RWPE2 (cell line): ENCODE measurements around the gene GLT8D2.

Experiments used
- ATAC-seq: fragments of 200-7000 bp; cut with Tn5 transposase; 3 replicates; pipeline ENCODE4 v1.9.1; 2021; ENCODE audit warnings: low read depth
- DNase-seq: peaks from one replicate; pipeline ENCODE4 v3.0.0-alpha.2; 2020; ENCODE audit warnings: low spot score
- H3K27ac ChIP-seq: fragments of 450-650 bp; 2 replicates; pipeline ENCODE4 v1.5.1; 2017; ENCODE audit warnings: mild to moderate bottlenecking; ENCODE audit not compliant: poor library complexity, severe bottlenecking
- H3K27me3 ChIP-seq: fragments of 250-450 bp; sonication (Bioruptor Pico); 2 replicates; pipeline ENCODE4 v1.5.1; 2021; ENCODE audit warnings: mild to moderate bottlenecking, moderate library complexity; ENCODE audit not compliant: insufficient read depth, poor library complexity, severe bottlenecking
- H3K36me3 ChIP-seq: fragments of 250-450 bp; sonication (Bioruptor Pico); 2 replicates; pipeline ENCODE4 v1.5.1; 2020; ENCODE audit warnings: low read depth, mild to moderate bottlenecking, moderate library complexity
- H3K4me1 ChIP-seq: fragments of 250-450 bp; sonication (Bioruptor Pico); 2 replicates; pipeline ENCODE4 v1.5.1; 2021; ENCODE audit warnings: mild to moderate bottlenecking, moderate library complexity; ENCODE audit not compliant: insufficient read depth, poor library complexity, severe bottlenecking
- H3K4me3 ChIP-seq: fragments of 250-450 bp; sonication (Bioruptor Pico); 2 replicates; pipeline ENCODE4 v1.5.1; 2021; ENCODE audit warnings: mild to moderate bottlenecking, moderate library complexity; ENCODE audit not compliant: severe bottlenecking
- H3K9me3 ChIP-seq: fragments of 250-450 bp; sonication (Bioruptor Pico); 2 replicates; pipeline ENCODE4 v1.5.1; 2021; ENCODE audit warnings: mild to moderate bottlenecking, moderate library complexity; ENCODE audit not compliant: severe bottlenecking
- TF ChIP-seq, protein P1 (sequence below): fragments of 450-650 bp; IDR thresholded peaks from one replicate; pipeline ENCODE4 v1.5.1; 2017; ENCODE audit warnings: mild to moderate bottlenecking, moderate library complexity; ENCODE audit not compliant: poor library complexity, severe bottlenecking

The GLT8D2 gene

DNA sequence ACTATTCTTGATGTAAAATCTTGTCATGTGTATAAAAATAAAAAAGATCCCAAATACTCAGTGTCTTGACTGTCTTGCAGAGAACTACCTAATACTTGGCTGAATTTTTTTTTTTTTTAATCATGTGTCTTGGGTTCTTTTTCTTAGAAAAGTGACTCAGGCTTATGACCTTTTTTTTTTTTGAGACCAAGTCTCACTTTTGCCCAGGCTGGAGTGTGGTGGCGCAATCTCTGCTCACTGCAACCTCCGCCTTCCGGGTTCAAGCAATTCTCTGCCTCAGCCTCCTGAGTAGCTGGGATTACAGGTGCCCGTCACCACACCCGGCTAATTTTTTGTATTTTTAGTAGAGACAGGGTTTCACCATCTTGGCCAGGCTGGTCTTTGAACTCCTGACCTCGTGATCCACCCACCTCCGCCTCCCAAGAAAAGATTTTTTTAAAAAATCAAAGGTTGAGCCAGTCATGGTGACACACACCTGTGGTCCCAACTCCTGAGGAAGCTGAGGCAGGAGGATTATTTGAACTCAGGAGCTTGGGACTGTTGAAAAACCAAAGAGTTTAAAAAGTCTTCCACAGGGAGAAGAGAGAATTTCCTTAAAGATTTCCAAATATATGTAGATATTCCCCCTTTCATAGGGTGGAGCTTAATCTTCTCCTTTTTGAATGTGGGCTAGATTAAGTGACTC lies 102.0 kb downstream of the GLT8D2 start:
- H3K4me3 ChIP-seq = no peak overlapping the region
- no peaks in the 10 kb centered on the region for H3K4me1 ChIP-seq
- DNase-seq = no peak
- TF ChIP-seq, protein P1, sequence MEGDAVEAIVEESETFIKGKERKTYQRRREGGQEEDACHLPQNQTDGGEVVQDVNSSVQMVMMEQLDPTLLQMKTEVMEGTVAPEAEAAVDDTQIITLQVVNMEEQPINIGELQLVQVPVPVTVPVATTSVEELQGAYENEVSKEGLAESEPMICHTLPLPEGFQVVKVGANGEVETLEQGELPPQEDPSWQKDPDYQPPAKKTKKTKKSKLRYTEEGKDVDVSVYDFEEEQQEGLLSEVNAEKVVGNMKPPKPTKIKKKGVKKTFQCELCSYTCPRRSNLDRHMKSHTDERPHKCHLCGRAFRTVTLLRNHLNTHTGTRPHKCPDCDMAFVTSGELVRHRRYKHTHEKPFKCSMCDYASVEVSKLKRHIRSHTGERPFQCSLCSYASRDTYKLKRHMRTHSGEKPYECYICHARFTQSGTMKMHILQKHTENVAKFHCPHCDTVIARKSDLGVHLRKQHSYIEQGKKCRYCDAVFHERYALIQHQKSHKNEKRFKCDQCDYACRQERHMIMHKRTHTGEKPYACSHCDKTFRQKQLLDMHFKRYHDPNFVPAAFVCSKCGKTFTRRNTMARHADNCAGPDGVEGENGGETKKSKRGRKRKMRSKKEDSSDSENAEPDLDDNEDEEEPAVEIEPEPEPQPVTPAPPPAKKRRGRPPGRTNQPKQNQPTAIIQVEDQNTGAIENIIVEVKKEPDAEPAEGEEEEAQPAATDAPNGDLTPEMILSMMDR = no peak
- ATAC-seq = no peak
- H3K36me3 ChIP-seq = peaks cover 100% of the 10 kb centered on the region
- no peaks in the 10 kb centered on the region for H3K9me3 ChIP-seq
- no peak overlapping the region for H3K27ac ChIP-seq
- no peaks in the 10 kb centered on the region for H3K27me3 ChIP-seq

DNA sequence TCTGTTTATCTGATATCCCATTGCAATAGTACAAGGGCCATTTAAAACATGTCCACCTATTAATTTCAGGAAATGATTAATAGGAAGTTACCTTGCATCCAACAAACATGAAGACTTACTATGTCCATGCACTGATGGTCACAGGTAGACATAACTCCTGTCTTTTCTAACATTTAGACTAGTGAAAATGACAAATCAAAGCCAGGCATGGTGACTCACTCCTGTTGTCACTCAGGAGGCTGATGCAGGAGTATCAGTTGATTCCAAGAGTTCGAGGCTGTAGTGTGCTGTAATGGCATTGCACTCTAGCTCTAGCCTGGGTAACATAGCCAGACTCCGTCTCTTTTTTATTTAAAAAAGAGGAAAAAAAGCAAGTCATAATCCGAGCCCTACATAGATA lies 105.0 kb downstream of the GLT8D2 start:
- no peaks in the 10 kb centered on the region for H3K27me3 ChIP-seq
- H3K4me1 ChIP-seq = no peaks in the 10 kb centered on the region
- no peak for DNase-seq
- TF ChIP-seq, protein P1 = no peak
- no peak overlapping the region for H3K4me3 ChIP-seq
- H3K36me3 ChIP-seq = peaks cover 100% of the 10 kb centered on the region
- no peak overlapping the region for H3K27ac ChIP-seq
- ATAC-seq = no peak
- no peaks in the 10 kb centered on the region for H3K9me3 ChIP-seq
